ENCODE measurements around the gene PLXNA1. TPM values are rescaled to one million over a fixed set of nuclear protein-coding genes. Genes with fewer than 3 reads are reported as not detected.

PLXNA1 gene
- total and polyA plus RNA-seq, 9 of the 15 experiments (the other 6 are each of a cell fraction or from before 2014, with no cell fraction given): 0.23 to 59.9 (median 16.8) TPM

DNA sequence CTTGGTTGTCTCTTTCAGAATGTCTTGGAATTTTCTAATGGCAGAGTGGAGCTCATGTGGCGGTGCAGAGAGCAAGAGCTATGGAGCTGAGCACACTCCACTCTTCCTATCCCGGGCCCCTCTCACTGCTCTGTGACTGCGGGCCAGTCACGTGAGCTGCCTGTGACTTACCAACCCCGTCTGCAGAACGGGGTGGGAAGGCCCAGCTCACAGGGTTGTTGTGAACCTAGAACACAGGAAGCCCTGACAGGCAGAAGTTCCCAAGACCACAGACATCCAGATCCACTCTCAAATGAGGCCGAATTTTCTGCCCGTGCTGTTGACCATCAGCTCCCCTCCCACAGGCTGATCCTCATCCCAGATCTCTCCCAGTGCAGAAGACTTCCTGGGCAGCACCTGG is 35.5 kb upstream of the PLXNA1 start:
- Histone ChIP-seq H3K4me1 (replicated peaks in 1 of 2; ENCODE audit: control insufficient read depth in 2 of 2, insufficient read depth in 2 of 2, low read length in 2 of 2) (peaks cover 5 to 10% of the 10 kb centered on the region in 2 experiments; a peak in 4 of 5 replicates), H3K4me3 (no peak overlapping the region), H3K27ac (ENCODE audit: extremely low read depth, low read depth, low read length) (no peak overlapping the region), H2AFZ (ENCODE audit: low read depth, low read length) (no peak overlapping the region), H3K36me3 (ENCODE audit: control insufficient read depth, insufficient read depth, low read length) (no peaks in the 10 kb centered on the region), H3K9me1 (ENCODE audit: control insufficient read depth, insufficient read depth, low read length) (peaks cover 4% of the 10 kb centered on the region), H3K79me2 (ENCODE audit: control insufficient read depth, insufficient read depth, low read length) (no peaks in the 10 kb centered on the region), H3K27me3 (ENCODE audit: control insufficient read depth in 2 of 2, insufficient read depth in 2 of 2, low read length in 2 of 2) (no peaks in the 10 kb centered on the region), H3K9me3 (replicated peaks; ENCODE audit: control insufficient read depth, insufficient read depth, low read depth, low read length) (no peaks in the 10 kb centered on the region), H3K9ac (ENCODE audit: insufficient read depth in 1 of 2, low read depth in 2 of 2, low read length in 2 of 2) (no peak overlapping the region), H4K20me1 (replicated peaks; ENCODE audit: control insufficient read depth, insufficient read depth, low read length) (no peaks in the 10 kb centered on the region), H3K4me2 (ENCODE audit: insufficient read depth, low read length) (no peak overlapping the region)
- in situ Hi-C loops (cut with MboI) (no loop called here), intact Hi-C loops (cut with micrococcal nuclease) (no loop called here)
- DNase-seq (ENCODE audit: extremely low read depth in 1 of 4, low spot score in 3 of 4) (no peak), ATAC-seq (no peak), FAIRE-seq (no peak)
- WGBS (ENCODE audit: insufficient coverage, low coverage, missing lambda C conversion rate): 64% methylated on average over 5 of the region's 8 CpGs
- TF ChIP-seq GABPB2 (CRISPR knock-in tag; conservative IDR thresholded peaks at IDR 0.05) (no peak), BHLHE40 (IDR thresholded peaks at IDR 0.05; ENCODE audit: low read length) (0 out of 2 replicates have a peak, but pooled peaks have one; percentile 9)
- TF ChIP-seq, protein P1, sequence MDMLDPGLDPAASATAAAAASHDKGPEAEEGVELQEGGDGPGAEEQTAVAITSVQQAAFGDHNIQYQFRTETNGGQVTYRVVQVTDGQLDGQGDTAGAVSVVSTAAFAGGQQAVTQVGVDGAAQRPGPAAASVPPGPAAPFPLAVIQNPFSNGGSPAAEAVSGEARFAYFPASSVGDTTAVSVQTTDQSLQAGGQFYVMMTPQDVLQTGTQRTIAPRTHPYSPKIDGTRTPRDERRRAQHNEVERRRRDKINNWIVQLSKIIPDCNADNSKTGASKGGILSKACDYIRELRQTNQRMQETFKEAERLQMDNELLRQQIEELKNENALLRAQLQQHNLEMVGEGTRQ (CRISPR knock-in tag; IDR thresholded peaks at IDR 0.05): 0 out of 2 replicates have a peak, but pooled peaks have one; percentile 17
- BruUV-seq (replicated peaks): no TSS peak
- POLR2A ChIA-PET: interaction anchor here (0.8 kb wide), 1 partner anchor 10 kb away, joined by 3 read pairs; no protein-coding TSS in a partner anchor
- CTCF ChIA-PET (ENCODE audit: low intra/inter-chr PET ratio): no interaction called here

DNA sequence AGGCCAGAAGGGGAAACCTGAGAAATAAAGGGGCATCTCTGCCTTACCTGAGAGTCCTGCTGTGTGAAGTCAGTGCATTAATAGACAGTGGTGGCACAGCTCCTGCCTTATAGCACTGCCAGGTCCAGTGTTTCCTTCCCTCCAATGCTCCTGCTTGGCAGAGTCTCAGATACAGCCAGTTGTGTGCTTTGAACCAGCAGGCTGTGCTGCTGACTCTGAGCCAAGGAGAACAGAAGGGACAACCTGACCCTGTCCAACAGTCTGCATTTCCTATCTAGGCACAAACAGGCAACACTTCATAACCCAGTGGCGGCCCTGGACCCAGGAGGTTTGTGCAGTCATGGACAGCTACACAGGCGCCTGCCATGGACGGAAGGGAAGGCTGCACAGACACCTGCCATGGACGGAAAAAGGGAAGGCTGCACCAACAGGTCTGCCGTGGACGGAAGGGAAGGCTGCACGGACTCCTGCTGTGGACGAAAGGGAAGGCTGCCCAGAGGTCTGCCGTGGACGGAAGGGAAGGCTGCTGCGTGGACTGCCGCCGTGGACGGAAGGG is 33.9 kb upstream of the PLXNA1 start:
- ATAC-seq (no peak), FAIRE-seq (no peak), DNase-seq (ENCODE audit: extremely low read depth in 1 of 4, low spot score in 3 of 4) (no peak)
- TF ChIP-seq ZNF140 (CRISPR knock-in tag; IDR thresholded peaks at IDR 0.05): no peak
- TF ChIP-seq, protein P2, sequence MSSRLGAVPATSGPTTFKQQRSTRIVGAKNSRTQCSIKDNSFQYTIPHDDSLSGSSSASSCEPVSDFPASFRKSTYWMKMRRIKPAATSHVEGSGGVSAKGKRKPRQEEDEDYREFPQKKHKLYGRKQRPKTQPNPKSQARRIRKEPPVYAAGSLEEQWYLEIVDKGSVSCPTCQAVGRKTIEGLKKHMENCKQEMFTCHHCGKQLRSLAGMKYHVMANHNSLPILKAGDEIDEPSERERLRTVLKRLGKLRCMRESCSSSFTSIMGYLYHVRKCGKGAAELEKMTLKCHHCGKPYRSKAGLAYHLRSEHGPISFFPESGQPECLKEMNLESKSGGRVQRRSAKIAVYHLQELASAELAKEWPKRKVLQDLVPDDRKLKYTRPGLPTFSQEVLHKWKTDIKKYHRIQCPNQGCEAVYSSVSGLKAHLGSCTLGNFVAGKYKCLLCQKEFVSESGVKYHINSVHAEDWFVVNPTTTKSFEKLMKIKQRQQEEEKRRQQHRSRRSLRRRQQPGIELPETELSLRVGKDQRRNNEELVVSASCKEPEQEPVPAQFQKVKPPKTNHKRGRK (tag; IDR thresholded peaks at IDR 0.05): no peak
- no peak for TF ChIP-seq KLF10 (CRISPR knock-in tag; IDR thresholded peaks at IDR 0.05)
- no peak for TF ChIP-seq NONO (IDR thresholded peaks at IDR 0.05; ENCODE audit: low read depth in 2 of 2, low read length in 1 of 2)
- no peak for TF ChIP-seq SETDB1 (IDR thresholded peaks at IDR 0.05; ENCODE audit: low read length)
- ChIA-PET CTCF (ENCODE audit: low intra/inter-chr PET ratio) (no interaction called here), POLR2A (interaction anchor here (0.8 kb wide), 1 partner anchor 11 kb away, joined by 4 read pairs; no protein-coding TSS in a partner anchor)
- H3K27me3 ChIP-seq (ENCODE audit: control insufficient read depth in 2 of 2, insufficient read depth in 2 of 2, low read length in 2 of 2): no peaks in the 10 kb centered on the region
- no peaks in the 10 kb centered on the region for H3K79me2 ChIP-seq (ENCODE audit: control insufficient read depth, insufficient read depth, low read length)
- H3K4me3 ChIP-seq: no peak overlapping the region
- no peaks in the 10 kb centered on the region for H3K36me3 ChIP-seq (ENCODE audit: control insufficient read depth, insufficient read depth, low read length)
- no peak overlapping the region for H3K4me2 ChIP-seq (ENCODE audit: insufficient read depth, low read length)
- in situ Hi-C loops (cut with MboI) (no loop called here), intact Hi-C loops (cut with micrococcal nuclease) (no loop called here)
- no peak overlapping the region for H2AFZ ChIP-seq (ENCODE audit: low read depth, low read length)
- H3K4me1 ChIP-seq (replicated peaks in 1 of 2; ENCODE audit: control insufficient read depth in 2 of 2, insufficient read depth in 2 of 2, low read length in 2 of 2): peaks cover 5 to 10% of the 10 kb centered on the region in 2 experiments; a peak in 4 of 5 replicates
- WGBS (ENCODE audit: insufficient coverage, low coverage, missing lambda C conversion rate): 60% methylated on average over 1 of the region's 14 CpGs
- H4K20me1 ChIP-seq (replicated peaks; ENCODE audit: control insufficient read depth, insufficient read depth, low read length): no peaks in the 10 kb centered on the region
- no peaks in the 10 kb centered on the region for H3K9me3 ChIP-seq (replicated peaks; ENCODE audit: control insufficient read depth, insufficient read depth, low read depth, low read length)
- peaks cover 4% of the 10 kb centered on the region for H3K9me1 ChIP-seq (ENCODE audit: control insufficient read depth, insufficient read depth, low read length)
- no peak overlapping the region for H3K27ac ChIP-seq (ENCODE audit: extremely low read depth, low read depth, low read length)
- BruUV-seq (replicated peaks): no TSS peak
- no peak overlapping the region for H3K9ac ChIP-seq (ENCODE audit: insufficient read depth in 1 of 2, low read depth in 2 of 2, low read length in 2 of 2)

Data from K562 (cell line).